ENCODE measurements around the gene WWC1.

Gene WWC1

DNA sequence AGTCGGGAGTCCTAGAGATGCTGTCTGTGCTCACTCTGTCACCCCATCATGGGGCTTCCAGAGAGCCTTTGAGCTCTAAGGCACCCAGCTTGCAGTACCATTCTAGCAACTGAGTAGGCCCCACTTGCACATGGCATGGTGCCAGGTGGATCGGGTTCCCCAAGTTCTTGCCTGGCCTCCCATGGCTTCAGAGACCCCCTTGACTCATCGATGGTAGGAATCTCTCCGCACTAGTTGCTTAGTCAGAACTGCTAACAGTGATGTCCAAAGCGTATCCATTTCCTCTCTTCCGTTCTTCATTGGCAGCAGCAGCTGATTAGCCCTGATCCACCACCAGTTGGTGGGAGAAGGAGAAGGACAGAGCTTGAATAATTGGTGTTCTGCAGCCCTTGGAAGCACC lies 124.5 kb downstream of the WWC1 start:
- H3K36me3 ChIP-seq (ENCODE audit: control insufficient read depth, insufficient read depth, low read length) = no peaks in the 10 kb centered on the region
- TF ChIP-seq, protein P1, sequence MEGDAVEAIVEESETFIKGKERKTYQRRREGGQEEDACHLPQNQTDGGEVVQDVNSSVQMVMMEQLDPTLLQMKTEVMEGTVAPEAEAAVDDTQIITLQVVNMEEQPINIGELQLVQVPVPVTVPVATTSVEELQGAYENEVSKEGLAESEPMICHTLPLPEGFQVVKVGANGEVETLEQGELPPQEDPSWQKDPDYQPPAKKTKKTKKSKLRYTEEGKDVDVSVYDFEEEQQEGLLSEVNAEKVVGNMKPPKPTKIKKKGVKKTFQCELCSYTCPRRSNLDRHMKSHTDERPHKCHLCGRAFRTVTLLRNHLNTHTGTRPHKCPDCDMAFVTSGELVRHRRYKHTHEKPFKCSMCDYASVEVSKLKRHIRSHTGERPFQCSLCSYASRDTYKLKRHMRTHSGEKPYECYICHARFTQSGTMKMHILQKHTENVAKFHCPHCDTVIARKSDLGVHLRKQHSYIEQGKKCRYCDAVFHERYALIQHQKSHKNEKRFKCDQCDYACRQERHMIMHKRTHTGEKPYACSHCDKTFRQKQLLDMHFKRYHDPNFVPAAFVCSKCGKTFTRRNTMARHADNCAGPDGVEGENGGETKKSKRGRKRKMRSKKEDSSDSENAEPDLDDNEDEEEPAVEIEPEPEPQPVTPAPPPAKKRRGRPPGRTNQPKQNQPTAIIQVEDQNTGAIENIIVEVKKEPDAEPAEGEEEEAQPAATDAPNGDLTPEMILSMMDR (IDR thresholded peaks at IDR 0.05; ENCODE audit: insufficient read depth, low read length, poor library complexity, severe bottlenecking) = no peak
- H3K27me3 ChIP-seq (replicated peaks; ENCODE audit: control insufficient read depth, insufficient read depth, low read length) = no peaks in the 10 kb centered on the region
- DNase-seq (ENCODE audit: extremely low read depth, insufficient read length) = no peak
- H3K4me3 ChIP-seq (replicated peaks; ENCODE audit: low read depth, low read length) = no peak overlapping the region

- no peak overlapping the region for H3K4me3 ChIP-seq (replicated peaks; ENCODE audit: low read depth, low read length)
- TF ChIP-seq, protein P1 (IDR thresholded peaks at IDR 0.05; ENCODE audit: insufficient read depth, low read length, poor library complexity, severe bottlenecking) = no peak
- no peaks in the 10 kb centered on the region for H3K27me3 ChIP-seq (replicated peaks; ENCODE audit: control insufficient read depth, insufficient read depth, low read length)
- no peak for DNase-seq (ENCODE audit: extremely low read depth, insufficient read length)
- H3K36me3 ChIP-seq (ENCODE audit: control insufficient read depth, insufficient read depth, low read length) = no peaks in the 10 kb centered on the region
These were observed 126.4 kb downstream of the WWC1 start for GRCh38 chr5:168417731-168418429.

DNA sequence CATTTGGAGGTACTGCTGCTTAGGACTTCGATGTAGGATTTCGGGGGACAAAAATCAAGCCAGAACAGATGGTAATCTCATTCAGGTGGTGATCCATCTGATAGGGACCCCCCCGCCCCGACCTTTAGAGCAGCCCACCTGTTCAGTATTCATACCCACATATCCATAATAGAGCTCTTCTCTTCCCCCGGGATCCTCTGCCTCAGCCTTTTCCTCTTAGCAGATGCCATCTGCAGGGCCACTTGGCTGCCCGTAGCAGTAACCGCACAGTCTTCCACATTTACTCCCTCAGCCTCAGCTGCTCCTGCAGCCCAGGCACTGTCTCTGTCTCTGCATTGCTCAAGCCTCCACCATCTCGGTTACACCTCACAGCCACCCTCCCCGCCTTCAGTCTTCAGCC lies 129.0 kb downstream of the WWC1 start:
- no peak for DNase-seq (ENCODE audit: extremely low read depth, insufficient read length)
- TF ChIP-seq, protein P1 (IDR thresholded peaks at IDR 0.05; ENCODE audit: insufficient read depth, low read length, poor library complexity, severe bottlenecking) = no peak
- Histone ChIP-seq H3K36me3 (ENCODE audit: control insufficient read depth, insufficient read depth, low read length) (no peaks in the 10 kb centered on the region), H3K4me3 (replicated peaks; ENCODE audit: low read depth, low read length) (no peak overlapping the region), H3K27me3 (replicated peaks; ENCODE audit: control insufficient read depth, insufficient read depth, low read length) (no peaks in the 10 kb centered on the region)

GRCh38 chr5:168422431-168422830 lies 131.0 kb downstream of the WWC1 start:
- no peaks in the 10 kb centered on the region for H3K36me3 ChIP-seq (ENCODE audit: control insufficient read depth, insufficient read depth, low read length)
- no peak for DNase-seq (ENCODE audit: extremely low read depth, insufficient read length)

GRCh38 chr5:168423478-168423877 lies 132.0 kb downstream of the WWC1 start:
- H3K36me3 ChIP-seq (ENCODE audit: control insufficient read depth, insufficient read depth, low read length) = no peaks in the 10 kb centered on the region
- no peaks in the 10 kb centered on the region for H3K27me3 ChIP-seq (replicated peaks; ENCODE audit: control insufficient read depth, insufficient read depth, low read length)
- TF ChIP-seq, protein P1 (IDR thresholded peaks at IDR 0.05; ENCODE audit: insufficient read depth, low read length, poor library complexity, severe bottlenecking) = no peak
- H3K4me3 ChIP-seq (replicated peaks; ENCODE audit: low read depth, low read length) = no peak overlapping the region
- DNase-seq (ENCODE audit: extremely low read depth, insufficient read length) = no peak

More at GRCh38 chr5:168422431-168422830, 131.0 kb downstream of the WWC1 start:
- no peak overlapping the region for H3K4me3 ChIP-seq (replicated peaks; ENCODE audit: low read depth, low read length)
- TF ChIP-seq, protein P1 (IDR thresholded peaks at IDR 0.05; ENCODE audit: insufficient read depth, low read length, poor library complexity, severe bottlenecking) = no peak
- H3K27me3 ChIP-seq (replicated peaks; ENCODE audit: control insufficient read depth, insufficient read depth, low read length) = no peaks in the 10 kb centered on the region

- Histone ChIP-seq H3K4me3 (replicated peaks; ENCODE audit: low read depth, low read length) (no peak overlapping the region), H3K27me3 (replicated peaks; ENCODE audit: control insufficient read depth, insufficient read depth, low read length) (no peaks in the 10 kb centered on the region), H3K36me3 (ENCODE audit: control insufficient read depth, insufficient read depth, low read length) (no peaks in the 10 kb centered on the region)
- no peak for DNase-seq (ENCODE audit: extremely low read depth, insufficient read length)
- TF ChIP-seq, protein P1 (IDR thresholded peaks at IDR 0.05; ENCODE audit: insufficient read depth, low read length, poor library complexity, severe bottlenecking) = no peak
These were observed 132.5 kb downstream of the WWC1 start for GRCh38 chr5:168423971-168424370.

Data from GM06990 (cell line).